ENCODE results near the gene PLXDC1. TPM values are rescaled to one million over a fixed set of nuclear protein-coding genes. Genes with fewer than 3 reads are reported as not detected.

The PLXDC1 gene
- total and polyA plus RNA-seq, 2 experiments from 2014 or later = 0.28 to 0.91 TPM

DNA sequence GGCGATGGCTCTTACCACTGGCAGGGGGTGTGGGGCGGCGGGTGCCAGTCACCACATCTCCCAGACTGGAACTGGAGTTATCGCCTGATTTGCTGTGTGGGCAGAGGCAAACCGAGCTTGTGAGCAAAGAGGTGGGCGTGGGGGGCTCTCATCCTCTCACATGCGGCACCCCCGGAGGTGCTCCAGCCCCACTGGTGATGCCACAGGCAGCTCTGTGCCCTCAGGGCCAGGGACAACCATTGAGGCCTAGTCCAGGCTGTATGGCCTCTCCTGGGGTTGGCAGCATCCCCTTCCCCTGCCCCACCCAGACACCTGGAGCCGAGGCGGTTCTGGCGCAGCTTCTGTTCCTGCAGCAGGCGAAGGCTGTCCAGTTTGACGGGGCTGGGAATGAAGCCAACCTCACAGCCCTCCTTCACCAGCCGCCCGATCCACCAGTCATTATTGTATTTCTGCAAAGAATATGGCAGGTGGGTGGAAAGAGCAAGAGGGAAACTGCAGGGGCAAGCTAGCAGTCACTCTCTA is 35.1 kb upstream of the PLXDC1 start:
- H3K9me3 Mint-ChIP-seq = no peaks in the 10 kb centered on the region
- Histone ChIP-seq H3K9me2 (ENCODE audit: insufficient read depth) (no peaks in the 10 kb centered on the region), H3K36me3 (ENCODE audit: insufficient read depth) (peaks cover 22% of the 10 kb centered on the region), H3K4me1 (ENCODE audit: insufficient read depth) (no peaks in the 10 kb centered on the region), H3K4me3 (no peak overlapping the region), H3K79me2 (replicated peaks; ENCODE audit: insufficient read depth) (no peaks in the 10 kb centered on the region), H3K4me2 (no peak overlapping the region), H2AFZ (no peak overlapping the region), H4K20me1 (replicated peaks; ENCODE audit: insufficient read depth) (peaks cover 5% of the 10 kb centered on the region; the same call in 1 of the 2 replicates), H3K27me3 (ENCODE audit: insufficient read depth) (no peaks in the 10 kb centered on the region), H3F3A (replicated peaks; ENCODE audit: low read depth) (no peaks in the 10 kb centered on the region), H3K27ac (ENCODE audit: low read depth) (no peak overlapping the region)
- TF ChIP-seq, protein P1, sequence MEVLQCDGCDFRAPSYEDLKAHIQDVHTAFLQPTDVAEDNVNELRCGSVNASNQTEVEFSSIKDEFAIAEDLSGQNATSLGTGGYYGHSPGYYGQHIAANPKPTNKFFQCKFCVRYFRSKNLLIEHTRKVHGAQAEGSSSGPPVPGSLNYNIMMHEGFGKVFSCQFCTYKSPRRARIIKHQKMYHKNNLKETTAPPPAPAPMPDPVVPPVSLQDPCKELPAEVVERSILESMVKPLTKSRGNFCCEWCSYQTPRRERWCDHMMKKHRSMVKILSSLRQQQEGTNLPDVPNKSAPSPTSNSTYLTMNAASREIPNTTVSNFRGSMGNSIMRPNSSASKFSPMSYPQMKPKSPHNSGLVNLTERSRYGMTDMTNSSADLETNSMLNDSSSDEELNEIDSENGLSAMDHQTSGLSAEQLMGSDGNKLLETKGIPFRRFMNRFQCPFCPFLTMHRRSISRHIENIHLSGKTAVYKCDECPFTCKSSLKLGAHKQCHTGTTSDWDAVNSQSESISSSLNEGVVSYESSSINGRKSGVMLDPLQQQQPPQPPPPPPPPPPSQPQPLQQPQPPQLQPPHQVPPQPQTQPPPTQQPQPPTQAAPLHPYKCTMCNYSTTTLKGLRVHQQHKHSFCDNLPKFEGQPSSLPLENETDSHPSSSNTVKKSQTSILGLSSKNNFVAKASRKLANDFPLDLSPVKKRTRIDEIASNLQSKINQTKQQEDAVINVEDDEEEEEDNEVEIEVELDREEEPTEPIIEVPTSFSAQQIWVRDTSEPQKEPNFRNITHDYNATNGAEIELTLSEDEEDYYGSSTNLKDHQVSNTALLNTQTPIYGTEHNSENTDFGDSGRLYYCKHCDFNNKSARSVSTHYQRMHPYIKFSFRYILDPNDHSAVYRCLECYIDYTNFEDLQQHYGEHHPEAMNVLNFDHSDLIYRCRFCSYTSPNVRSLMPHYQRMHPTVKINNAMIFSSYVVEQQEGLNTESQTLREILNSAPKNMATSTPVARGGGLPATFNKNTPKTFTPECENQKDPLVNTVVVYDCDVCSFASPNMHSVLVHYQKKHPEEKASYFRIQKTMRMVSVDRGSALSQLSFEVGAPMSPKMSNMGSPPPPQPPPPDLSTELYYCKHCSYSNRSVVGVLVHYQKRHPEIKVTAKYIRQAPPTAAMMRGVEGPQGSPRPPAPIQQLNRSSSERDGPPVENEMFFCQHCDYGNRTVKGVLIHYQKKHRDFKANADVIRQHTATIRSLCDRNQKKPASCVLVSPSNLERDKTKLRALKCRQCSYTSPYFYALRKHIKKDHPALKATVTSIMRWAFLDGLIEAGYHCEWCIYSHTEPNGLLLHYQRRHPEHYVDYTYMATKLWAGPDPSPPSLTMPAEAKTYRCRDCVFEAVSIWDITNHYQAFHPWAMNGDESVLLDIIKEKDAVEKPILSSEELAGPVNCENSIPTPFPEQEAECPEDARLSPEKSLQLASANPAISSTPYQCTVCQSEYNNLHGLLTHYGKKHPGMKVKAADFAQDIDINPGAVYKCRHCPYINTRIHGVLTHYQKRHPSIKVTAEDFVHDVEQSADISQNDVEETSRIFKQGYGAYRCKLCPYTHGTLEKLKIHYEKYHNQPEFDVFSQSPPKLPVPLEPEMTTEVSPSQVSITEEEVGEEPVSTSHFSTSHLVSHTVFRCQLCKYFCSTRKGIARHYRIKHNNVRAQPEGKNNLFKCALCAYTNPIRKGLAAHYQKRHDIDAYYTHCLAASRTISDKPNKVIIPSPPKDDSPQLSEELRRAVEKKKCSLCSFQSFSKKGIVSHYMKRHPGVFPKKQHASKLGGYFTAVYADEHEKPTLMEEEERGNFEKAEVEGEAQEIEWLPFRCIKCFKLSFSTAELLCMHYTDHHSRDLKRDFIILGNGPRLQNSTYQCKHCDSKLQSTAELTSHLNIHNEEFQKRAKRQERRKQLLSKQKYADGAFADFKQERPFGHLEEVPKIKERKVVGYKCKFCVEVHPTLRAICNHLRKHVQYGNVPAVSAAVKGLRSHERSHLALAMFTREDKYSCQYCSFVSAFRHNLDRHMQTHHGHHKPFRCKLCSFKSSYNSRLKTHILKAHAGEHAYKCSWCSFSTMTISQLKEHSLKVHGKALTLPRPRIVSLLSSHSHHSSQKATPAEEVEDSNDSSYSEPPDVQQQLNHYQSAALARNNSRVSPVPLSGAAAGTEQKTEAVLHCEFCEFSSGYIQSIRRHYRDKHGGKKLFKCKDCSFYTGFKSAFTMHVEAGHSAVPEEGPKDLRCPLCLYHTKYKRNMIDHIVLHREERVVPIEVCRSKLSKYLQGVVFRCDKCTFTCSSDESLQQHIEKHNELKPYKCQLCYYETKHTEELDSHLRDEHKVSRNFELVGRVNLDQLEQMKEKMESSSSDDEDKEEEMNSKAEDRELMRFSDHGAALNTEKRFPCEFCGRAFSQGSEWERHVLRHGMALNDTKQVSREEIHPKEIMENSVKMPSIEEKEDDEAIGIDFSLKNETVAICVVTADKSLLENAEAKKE (CRISPR knock-in tag; IDR thresholded peaks at IDR 0.05) = no peak
- TF ChIP-seq EZH2 (IDR thresholded peaks at IDR 0.05; ENCODE audit: low read depth, unreplicated experiment) (no peak), JUNB (IDR thresholded peaks at IDR 0.05; ENCODE audit: unreplicated experiment) (no peak), ZNF331 (CRISPR knock-in tag; IDR thresholded peaks at IDR 0.05; ENCODE audit: low read depth) (no peak), NANOG (IDR thresholded peaks at IDR 0.05; ENCODE audit: borderline replicate concordance) (no peak), EZH2phosphoT487 (IDR thresholded peaks at IDR 0.05; ENCODE audit: unreplicated experiment) (no peak), POLR2AphosphoS5 (IDR thresholded peaks at IDR 0.05; ENCODE audit: low read depth) (no peak), CREB1 (CRISPR knock-in tag; IDR thresholded peaks at IDR 0.05; ENCODE audit: low read depth) (no peak), STAT1 (IDR thresholded peaks at IDR 0.05; ENCODE audit: unreplicated experiment) (no peak), ZNF114 (CRISPR knock-in tag; IDR thresholded peaks at IDR 0.05) (no peak)
- TF ChIP-seq, protein P2, sequence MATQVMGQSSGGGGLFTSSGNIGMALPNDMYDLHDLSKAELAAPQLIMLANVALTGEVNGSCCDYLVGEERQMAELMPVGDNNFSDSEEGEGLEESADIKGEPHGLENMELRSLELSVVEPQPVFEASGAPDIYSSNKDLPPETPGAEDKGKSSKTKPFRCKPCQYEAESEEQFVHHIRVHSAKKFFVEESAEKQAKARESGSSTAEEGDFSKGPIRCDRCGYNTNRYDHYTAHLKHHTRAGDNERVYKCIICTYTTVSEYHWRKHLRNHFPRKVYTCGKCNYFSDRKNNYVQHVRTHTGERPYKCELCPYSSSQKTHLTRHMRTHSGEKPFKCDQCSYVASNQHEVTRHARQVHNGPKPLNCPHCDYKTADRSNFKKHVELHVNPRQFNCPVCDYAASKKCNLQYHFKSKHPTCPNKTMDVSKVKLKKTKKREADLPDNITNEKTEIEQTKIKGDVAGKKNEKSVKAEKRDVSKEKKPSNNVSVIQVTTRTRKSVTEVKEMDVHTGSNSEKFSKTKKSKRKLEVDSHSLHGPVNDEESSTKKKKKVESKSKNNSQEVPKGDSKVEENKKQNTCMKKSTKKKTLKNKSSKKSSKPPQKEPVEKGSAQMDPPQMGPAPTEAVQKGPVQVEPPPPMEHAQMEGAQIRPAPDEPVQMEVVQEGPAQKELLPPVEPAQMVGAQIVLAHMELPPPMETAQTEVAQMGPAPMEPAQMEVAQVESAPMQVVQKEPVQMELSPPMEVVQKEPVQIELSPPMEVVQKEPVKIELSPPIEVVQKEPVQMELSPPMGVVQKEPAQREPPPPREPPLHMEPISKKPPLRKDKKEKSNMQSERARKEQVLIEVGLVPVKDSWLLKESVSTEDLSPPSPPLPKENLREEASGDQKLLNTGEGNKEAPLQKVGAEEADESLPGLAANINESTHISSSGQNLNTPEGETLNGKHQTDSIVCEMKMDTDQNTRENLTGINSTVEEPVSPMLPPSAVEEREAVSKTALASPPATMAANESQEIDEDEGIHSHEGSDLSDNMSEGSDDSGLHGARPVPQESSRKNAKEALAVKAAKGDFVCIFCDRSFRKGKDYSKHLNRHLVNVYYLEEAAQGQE (IDR thresholded peaks at IDR 0.05; ENCODE audit: unreplicated experiment) = no peak
- TF ChIP-seq, protein P3, sequence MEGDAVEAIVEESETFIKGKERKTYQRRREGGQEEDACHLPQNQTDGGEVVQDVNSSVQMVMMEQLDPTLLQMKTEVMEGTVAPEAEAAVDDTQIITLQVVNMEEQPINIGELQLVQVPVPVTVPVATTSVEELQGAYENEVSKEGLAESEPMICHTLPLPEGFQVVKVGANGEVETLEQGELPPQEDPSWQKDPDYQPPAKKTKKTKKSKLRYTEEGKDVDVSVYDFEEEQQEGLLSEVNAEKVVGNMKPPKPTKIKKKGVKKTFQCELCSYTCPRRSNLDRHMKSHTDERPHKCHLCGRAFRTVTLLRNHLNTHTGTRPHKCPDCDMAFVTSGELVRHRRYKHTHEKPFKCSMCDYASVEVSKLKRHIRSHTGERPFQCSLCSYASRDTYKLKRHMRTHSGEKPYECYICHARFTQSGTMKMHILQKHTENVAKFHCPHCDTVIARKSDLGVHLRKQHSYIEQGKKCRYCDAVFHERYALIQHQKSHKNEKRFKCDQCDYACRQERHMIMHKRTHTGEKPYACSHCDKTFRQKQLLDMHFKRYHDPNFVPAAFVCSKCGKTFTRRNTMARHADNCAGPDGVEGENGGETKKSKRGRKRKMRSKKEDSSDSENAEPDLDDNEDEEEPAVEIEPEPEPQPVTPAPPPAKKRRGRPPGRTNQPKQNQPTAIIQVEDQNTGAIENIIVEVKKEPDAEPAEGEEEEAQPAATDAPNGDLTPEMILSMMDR (conservative IDR thresholded peaks at IDR 0.05; ENCODE audit: low read depth in 2 of 2) = no peak
- TF ChIP-seq, protein P4, sequence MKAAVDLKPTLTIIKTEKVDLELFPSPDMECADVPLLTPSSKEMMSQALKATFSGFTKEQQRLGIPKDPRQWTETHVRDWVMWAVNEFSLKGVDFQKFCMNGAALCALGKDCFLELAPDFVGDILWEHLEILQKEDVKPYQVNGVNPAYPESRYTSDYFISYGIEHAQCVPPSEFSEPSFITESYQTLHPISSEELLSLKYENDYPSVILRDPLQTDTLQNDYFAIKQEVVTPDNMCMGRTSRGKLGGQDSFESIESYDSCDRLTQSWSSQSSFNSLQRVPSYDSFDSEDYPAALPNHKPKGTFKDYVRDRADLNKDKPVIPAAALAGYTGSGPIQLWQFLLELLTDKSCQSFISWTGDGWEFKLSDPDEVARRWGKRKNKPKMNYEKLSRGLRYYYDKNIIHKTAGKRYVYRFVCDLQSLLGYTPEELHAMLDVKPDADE (IDR thresholded peaks at IDR 0.05) = no peak
- DNase-seq (ENCODE audit: low spot score) (no peak), ATAC-seq (no peak)
- peaks cover 47% of the 10 kb centered on the region for H3K36me3 Mint-ChIP-seq (ENCODE audit: low read depth)
- H3K4me1 Mint-ChIP-seq = no peaks in the 10 kb centered on the region
- H3K27ac Mint-ChIP-seq = no peak overlapping the region
- no peak overlapping the region for H3K4me3 Mint-ChIP-seq
- H3K27me3 Mint-ChIP-seq (ENCODE audit: insufficient read depth, low read depth, poor library complexity) = peaks cover 5% of the 10 kb centered on the region
